GM12864 (cell line): ENCODE results near the gene NRCAM.

Experiments
- DNase-seq: peaks from one replicate; pipeline ENCODE4 v3.0.0-alpha.2; 2011; ENCODE audit warnings: low read depth
- H3K4me3 ChIP-seq: 2 replicates; pipeline ENCODE4 v1.5.1; 2011; ENCODE audit warnings: mild to moderate bottlenecking, low read depth, low read length, control low read depth
- TF ChIP-seq, protein P1 (sequence below): IDR thresholded peaks from 2 replicates; pipeline ENCODE4 v1.5.1; 2011; ENCODE audit warnings: low read depth, mild to moderate bottlenecking, moderate library complexity, low read length, control low read depth, inconsistent platforms; ENCODE audit errors: missing control alignments

The NRCAM gene

DNA sequence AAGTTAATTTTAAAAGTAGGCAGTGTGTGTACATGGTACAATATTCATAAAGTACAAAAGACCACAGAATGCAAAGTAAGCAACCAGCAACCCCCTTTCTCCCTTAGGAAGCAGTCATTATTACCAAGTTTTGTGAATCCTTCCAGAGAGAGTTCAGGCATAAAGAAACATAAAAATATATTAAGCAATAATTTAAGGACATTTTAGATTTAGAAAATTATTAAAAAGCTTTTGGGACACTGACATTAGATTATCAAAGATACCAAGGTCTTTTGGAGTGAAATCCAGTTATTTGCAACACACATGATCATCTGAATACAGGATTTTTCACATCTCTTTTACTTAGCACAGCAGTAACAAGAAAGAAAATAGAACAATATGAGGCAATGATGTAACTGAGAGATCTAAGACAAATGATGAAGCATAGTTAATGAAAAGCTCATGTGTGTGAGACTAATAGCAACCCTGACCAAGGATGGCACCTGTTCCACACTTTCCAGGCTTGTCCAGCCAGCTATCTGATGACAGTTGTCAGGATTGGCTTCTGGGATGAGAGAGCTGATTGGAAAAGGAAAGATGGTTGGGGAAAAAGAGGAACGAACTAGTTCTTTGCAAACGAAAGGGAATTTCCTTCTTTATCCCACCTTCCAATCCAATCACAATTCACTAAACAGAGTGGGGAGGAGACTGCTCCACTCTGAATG is 210.6 kb downstream of the NRCAM start:
- no peak overlapping the region for H3K4me3 ChIP-seq
- no peak for DNase-seq
- TF ChIP-seq, protein P1, sequence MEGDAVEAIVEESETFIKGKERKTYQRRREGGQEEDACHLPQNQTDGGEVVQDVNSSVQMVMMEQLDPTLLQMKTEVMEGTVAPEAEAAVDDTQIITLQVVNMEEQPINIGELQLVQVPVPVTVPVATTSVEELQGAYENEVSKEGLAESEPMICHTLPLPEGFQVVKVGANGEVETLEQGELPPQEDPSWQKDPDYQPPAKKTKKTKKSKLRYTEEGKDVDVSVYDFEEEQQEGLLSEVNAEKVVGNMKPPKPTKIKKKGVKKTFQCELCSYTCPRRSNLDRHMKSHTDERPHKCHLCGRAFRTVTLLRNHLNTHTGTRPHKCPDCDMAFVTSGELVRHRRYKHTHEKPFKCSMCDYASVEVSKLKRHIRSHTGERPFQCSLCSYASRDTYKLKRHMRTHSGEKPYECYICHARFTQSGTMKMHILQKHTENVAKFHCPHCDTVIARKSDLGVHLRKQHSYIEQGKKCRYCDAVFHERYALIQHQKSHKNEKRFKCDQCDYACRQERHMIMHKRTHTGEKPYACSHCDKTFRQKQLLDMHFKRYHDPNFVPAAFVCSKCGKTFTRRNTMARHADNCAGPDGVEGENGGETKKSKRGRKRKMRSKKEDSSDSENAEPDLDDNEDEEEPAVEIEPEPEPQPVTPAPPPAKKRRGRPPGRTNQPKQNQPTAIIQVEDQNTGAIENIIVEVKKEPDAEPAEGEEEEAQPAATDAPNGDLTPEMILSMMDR = no peak

DNA sequence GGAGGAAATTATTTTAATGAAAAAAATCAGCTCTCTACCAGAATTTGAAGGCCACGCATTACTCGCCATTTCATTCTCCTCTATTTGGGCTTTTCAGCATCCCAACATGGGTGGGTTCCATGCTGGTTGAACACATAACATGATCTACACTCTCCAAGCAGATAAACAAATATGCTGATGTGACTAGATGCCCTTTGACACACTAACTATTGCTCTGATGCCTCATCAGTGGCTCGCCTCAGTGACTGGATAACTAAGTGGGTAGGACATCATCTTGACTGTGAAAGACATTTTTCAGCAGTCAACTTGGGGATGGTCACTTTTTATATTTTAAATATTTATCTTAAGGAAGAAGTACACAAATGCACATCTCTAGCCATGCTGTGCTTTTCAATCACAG is 212.1 kb downstream of the NRCAM start:
- DNase-seq = no peak
- TF ChIP-seq, protein P1 = no peak
- no peak overlapping the region for H3K4me3 ChIP-seq

DNA sequence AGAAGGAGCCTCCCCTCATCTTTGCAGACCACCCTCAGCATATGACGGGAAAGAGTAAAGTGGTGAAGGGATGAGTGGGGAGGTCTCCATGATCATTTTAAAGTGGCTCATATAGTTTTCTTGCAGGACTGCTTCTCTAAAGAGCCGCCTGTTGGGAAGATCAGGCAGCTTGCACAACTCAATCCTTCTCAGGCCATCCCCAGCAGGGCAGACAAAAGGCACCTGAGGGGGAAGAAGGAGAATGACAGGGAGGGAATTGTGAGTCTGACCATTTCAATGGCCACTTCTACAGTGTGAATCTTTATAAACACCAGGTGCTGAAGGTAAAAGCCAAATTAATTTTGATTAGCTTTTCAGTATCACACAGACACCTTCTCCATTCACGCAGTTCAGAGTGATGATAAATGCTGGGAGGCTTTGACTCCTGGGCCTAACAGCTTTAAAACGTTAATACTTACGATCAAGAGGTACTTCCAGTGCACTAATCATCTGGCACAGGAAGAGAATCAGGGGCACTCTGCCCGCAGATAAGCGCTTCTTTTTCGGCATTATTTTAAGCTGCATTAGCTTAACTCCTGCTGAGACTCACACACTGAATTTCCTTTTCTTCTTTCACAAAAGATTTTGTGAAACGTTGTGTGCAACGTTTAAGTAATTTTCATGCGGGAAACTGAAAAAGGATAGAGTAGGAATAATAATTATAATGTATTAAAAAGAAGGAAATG is 216.6 kb downstream of the NRCAM start:
- no peak overlapping the region for H3K4me3 ChIP-seq
- TF ChIP-seq, protein P1 = no peak
- no peak for DNase-seq

- TF ChIP-seq, protein P1 = no peak
- no peak for DNase-seq
Measured at GRCh38 chr7:108236681-108237415, 219.4 kb downstream of the NRCAM start.

DNA sequence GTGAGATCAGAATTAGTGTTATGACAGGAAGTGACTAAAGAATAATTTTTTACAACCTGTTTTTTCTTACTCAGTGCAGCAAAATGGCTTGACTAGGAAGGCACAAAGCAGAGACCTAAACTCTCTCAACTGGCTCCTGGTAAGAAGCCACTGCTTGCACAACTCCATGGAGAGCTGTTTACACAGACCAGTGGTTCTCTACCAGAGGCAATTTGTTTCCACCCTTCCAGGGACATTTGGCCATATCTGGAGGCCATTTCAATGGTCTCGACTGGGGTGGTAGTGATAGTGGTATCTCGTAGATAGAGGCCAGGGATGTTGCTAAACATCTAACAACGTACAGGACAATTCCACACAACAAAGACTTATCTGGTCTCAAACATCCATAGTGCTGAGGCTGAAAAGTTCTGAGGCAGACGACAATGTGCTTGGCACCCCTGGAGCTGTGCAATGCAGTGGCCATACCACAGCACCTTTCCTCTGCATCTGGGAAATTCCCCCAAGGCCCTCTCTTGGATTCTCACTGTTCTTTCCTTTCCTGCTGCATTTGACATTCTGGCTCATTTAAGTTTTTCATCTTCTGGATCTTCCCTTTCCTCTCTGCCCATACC is 220.7 kb downstream of the NRCAM start:
- H3K4me3 ChIP-seq = no peak overlapping the region
- TF ChIP-seq, protein P1 = no peak
- no peak for DNase-seq

More at GRCh38 chr7:108236681-108237415, 219.4 kb downstream of the NRCAM start:
- H3K4me3 ChIP-seq = no peak overlapping the region

GRCh38 chr7:108234971-108235450 is 221.2 kb downstream of the NRCAM start:
- no peak overlapping the region for H3K4me3 ChIP-seq
- TF ChIP-seq, protein P1 = no peak
- no peak for DNase-seq
